HG03565 (cell line): ENCODE measurements around the gene PXN.
"Not testable (repeated sequence)": the region's sequence is repeated elsewhere in the genome, so short reads cannot be mapped to it uniquely, and the experiment has no call there.

Experiments used
- ATAC-seq: cut with Tn5 transposase; IDR thresholded peaks from one replicate; pipeline ENCODE4 v1.9.1; 2021; ENCODE audit warnings: mild to moderate bottlenecking, moderate library complexity; ENCODE audit not compliant: unreplicated experiment

The PXN gene

DNA sequence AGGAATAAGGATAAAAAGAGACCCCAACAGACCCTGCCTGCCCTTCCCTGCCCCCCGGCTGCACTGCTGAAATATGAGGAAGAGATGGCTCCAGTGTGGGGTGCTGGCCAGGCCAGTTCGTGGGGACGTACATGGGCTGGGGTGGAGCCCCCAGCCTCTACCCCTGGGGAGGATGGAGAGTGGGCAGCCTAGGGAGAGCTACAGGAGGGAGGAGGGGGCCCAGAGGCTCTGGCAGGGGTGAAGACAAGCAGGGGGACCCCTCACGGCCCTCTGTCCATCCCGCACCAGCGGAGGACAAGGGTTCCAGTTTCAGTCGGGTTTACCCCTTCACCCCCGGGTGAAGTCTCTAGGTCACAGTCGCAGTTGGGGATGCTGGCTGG lies 53.6 kb downstream of the PXN start:
- no peak for ATAC-seq

DNA sequence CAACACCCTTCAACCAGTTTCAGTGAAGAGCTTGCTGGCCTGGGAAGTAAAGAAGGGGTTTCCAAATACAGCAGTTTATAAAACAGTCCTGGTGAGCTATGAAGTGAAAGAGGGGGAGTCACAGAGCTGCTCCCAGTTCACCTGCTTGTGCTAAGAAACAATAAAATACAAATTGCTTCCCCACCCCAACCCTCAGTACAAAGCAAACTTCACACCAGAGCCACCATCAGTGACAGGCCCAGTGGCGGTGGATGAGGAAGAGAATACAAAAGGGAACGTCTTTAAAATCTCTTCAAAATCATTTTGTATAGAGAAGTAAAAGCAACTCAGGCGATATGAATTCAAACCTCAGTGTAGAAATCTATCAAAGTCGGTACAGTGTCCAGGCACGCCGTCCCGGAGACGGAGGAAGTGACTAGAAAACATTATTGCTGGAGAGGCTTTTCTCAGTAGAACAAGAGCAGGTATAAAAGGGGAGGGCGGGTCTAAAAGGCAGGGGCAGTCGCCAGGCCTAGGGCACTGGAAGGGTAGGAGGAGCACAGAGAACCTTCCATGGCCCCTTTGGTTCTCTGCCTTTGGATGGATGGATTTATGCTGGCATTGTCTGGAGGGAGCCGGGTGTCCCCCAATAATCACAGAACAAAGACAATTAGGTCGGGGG lies 54.2 kb downstream of the PXN start:
- no peak for ATAC-seq

DNA sequence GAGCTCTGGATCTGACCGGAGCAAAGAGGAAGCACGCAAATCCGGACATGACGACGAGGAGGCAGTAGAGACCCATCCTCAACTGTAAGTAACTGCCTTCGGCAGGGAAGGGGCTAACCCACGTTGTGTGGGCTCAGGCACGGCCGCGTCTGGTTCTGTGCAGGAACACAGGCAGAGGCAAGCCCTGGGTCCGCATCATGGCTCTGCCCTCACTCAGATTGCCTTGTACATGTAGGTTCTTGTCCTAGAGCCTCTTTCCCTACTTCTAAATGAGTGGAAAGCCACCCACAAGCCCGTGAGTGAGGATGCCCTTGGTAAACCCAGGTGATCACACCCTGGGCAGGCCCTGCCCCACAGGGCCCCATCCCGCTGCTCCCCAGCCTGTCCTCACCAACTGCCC lies 55.7 kb downstream of the PXN start:
- no peak for ATAC-seq

DNA sequence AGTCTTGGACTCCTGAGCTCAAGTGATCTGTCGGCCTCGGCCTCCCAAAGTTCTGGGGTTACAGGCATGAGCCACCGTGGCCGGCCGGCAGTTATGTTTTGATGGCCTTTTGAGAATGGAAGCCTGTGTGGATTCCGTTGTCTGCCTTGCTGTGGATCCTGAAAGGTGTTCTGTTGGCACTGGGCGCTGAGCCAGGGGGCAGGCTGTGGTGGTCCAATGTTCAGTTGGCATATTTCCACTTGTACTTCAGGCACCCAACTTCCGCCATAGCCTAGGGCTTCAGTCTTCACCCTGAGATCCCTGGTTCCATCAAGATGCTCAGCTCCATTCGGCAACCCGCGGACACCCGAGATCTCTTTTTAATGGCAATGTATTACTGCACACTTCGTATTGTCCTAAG lies 58.3 kb downstream of the PXN start:
- ATAC-seq = no peak

DNA sequence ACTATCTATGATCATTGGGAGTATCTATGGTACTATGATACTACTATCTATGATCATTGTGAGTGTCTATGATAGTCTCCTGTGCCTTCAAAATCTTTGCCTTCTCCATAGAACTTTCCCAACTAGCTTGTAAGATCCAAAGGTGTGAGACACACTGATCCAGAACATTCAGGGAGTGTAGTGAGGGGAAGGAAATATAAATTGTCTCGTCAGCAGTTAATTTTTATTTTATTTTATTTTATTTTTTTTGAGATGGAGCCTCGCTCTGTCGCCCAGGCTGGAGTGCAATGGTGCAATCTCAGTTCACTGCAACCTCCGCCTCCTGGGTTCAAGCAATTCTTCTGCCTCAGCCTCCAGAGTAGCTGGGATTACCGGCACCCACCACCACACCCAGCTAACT lies 58.7 kb downstream of the PXN start:
- ATAC-seq = not testable (repeated sequence)

DNA sequence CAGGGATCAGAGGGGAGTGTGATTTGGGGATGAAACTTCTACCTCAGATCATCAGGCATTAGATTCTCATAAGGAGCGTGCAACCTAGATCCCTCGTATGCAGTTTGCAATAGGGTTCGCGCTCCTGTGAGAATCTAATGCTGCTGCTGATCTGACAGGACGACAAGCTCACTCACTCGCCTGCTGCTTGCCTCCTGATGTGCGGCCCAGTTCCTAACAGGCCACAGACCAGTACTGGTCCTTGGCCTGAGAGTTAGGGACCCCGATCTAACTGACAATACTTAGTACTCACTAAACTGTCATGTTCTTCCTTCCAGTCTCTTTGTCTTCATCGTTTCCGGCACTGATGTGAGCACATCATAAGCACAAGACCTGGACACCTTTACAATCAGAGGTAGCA lies 59.3 kb downstream of the PXN start:
- no peak for ATAC-seq

DNA sequence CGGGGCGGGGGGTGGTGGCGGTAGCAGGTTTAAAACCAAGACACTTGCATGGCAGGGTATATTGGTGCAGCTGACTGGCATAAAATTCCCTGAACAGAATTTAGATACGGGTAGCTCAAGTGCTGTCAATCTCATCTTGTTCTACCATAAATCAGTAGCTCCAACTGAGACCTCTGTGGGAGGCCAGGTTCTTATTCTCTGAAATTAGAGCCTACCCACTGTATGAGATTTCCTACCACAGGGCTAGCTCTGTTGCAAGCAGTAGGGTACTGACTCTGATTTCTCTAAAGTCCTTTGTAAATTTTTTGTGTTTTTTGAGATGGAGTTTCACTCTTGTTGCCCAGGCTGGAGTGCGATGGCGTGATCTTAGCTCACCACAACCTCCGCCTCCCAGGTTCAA lies 61.4 kb downstream of the PXN start:
- ATAC-seq = no peak

DNA sequence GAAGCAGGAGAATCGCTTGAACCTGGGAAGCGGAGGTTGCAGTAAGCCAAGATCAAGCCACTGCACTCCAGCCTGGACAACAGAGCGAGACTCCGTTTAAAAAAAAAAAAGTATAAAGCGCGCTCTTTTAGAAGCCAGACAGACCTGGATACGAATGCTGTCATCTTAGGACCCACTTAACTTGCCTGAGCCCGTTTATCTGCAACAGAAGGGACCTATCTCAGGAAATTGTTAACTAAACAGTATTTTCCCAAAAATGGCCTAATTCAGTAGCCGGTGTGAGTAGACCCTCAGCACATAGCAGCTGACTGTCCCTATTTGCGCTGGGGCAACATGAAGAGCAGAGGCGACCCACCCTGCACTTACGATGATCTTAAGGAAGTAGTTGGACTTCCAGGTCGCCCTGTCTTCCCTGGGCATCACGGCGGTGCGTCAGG lies 65.1 kb downstream of the PXN start:
- no peak for ATAC-seq

DNA sequence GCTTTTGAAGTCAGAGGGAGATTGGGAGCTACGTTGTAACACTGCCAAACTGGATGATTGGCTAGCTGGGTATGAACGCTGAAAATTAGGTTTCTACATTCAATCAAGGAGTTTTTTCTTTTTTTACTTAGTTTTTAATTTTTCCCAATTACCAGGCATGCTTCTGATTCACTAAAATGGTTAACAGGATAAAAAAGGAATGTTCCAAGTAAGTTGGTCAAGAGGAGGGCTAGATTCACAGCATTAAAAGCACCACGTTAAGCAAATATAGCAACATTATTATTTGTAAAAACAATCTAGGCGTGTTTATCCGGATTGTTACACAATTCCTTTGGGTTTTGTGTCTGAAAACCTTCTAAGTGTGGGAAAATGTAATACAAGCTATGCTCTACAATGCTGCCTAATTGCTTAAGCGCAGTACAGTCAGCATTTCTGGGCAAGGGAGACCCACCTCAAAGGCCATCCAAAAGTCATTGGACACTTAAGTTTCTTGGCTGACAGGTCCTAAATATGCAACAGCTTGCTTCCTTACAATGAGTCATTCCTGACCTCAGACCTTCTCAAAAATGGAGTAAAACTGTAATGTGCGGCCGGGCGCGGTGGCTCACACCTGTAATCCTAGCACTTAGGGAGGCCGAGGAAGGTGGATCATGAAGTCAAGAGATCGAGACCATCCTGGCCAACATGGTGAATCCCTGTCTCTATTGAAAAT lies 65.8 kb downstream of the PXN start:
- ATAC-seq = no peak

DNA sequence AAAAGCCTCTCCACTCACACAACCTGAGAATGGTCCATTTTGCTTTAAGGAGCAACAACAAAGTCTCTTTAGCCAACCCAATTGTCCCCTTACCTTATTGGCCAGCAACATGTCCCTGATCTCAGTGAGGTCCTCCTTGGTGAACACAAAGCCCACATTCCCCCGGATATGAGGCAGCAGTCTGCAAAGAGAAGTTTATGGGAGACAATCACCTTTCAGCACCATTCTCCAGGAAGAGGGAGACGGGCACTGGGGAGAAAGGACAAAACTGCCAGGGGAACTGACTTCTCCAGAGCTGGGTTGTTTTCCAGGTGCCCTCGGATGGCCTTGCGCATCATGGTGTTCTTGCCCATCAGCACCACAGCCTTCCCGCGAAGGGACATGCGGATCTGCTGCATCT lies 66.5 kb downstream of the PXN start:
- ATAC-seq = no peak

DNA sequence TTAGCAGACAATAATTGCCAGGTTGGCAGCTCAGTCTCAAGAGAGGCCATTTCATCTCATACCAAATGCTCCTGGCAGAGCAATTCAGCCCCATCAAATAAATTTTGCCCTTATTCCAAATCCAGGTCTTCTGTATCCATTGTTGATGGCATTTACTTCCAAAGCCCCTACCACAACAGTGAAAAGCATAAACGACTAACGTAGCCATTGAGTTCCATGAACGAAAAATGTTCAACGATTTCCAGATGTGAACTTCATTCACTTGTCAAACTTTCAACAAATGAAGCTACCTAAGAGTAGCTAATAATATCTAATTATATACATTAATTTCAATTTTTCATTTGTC lies 68.0 kb downstream of the PXN start:
- ATAC-seq = no peak

DNA sequence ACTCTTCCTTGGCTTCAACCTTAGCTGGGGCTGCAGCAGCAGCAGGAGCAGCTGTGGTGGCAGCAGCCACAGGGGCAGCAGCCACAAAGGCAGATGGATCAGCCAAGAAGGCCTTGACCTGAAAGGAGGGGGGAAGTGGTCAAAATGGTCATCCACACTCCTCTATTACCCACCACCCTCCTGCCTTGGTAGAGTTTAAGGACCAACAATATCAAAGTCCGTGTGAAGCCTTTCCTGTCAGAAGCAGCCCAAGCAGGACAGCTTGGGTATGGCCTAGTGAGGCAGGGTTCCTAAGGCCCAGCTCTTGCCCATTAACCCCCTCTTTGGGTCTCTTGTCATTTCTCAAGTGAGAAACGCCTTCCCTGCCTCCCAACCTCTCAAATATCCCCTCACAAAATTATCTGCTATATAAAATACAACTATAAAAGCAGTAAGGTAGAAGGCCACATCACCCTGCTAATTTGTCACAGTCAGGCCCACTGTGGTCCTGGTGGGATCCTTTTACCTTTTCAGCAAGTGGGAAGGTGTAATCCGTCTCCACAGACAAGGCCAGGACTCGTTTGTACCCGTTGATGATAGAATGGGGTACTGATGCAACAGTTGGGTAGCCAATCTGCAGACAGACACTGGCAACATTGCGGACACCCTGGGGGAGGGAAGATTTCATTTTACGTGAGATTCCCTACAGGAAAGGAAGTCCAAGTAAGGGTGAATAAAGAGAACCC lies 68.6 kb downstream of the PXN start:
- not testable (repeated sequence) for ATAC-seq

DNA sequence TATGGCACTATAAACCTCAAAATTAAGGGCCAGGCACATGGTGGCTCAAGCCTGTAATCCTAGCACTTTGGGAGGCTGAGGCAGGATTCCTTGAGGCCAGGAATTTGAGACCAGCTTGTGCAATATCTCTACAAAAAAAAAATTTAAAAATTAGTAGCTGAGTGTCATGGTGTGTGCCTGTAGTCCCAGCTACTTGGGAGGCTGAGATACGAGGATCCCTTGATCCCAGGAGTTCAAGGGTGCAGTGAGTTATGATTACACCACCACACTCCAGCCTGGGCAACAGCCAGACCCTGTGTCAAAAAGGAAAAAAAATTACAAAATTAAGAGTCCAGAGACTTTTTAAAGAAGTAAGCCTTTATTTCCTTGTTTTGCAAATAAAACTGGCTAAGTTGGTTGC lies 69.2 kb downstream of the PXN start:
- no peak for ATAC-seq

DNA sequence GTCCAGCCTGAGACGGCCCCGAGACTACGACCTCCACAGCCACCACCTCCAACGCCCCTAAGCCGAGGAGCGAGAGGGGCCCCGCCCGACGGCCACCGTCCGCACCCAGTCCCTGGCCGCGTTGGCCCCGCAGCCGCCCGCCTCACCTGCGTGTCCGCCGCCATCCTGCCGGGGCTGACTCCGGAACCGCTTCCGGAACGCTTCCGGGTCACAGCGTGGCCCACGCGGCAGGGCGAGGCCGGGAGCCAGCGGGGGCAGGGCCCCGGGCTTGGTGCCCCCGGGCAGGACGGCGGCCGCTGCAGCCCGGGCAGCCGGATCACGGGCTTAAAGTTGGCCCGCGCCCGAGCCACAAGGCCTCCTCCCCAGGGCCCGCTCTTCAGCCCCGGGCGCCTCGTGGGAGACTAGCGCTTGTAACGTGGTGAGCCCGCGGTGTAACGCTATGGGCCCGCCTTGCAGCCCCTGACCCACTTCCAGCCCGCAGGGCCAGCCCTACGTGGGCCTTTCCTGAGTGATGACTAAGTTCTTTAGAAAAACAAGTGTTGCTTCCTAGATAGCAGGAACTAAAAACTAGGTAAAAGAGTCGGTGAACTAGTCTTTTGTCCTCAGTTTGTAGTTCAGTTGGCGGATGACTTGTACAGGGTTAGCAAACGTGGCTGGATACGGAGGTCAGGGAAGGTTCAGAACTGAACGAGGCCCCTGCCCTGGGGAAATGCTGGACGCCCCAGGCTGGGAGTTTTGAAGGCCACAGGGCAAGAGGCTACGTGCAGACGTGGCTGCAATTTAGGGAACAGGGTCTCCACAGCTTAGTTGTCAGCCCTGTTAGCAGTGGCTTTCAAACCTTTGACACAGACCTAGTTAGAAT lies 70.8 kb downstream of the PXN start, which contains the start of gene GCN1:
Gene GCN1 (minus strand): TSS at position 182 of the 862 bp plus-strand sequence. CDS start 18 bp downstream, at position 164.
- ATAC-seq = no peak

DNA sequence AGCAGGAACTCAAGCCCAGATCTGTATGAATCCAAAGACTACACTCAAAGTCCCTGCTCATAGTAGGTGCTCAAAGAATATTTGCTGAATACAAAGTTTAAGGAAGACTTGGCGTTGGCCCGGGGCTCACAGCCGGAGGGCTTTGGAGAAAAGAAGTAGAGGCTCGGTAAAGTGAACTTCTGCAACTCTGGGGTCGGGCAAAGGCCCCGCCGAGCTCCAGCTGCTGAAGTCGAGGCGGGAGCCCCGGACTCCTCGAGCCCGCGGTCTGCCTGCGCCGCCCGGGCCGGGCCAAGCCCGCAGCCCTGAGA lies 71.3 kb downstream of the PXN start:
- no peak for ATAC-seq

DNA sequence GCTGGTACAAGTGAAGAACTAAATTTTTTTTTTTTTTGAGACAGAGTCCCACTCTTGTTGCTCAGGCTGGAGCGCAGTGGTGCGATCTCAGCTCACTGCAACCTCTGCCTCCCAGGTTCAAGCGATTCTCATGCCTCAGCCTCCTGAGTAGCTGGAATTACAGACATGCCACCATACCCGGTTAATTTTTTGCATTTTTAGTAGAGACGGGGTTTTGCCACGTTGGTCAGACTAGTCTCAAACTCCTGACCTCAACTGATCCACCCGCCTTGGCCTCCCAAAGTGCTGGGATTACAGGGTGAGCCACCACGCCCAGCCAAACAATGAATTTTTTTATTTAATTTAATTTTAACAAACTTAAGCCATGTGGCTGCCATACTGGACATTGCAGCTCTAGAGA lies 72.2 kb downstream of the PXN start:
- not testable (repeated sequence) for ATAC-seq

DNA sequence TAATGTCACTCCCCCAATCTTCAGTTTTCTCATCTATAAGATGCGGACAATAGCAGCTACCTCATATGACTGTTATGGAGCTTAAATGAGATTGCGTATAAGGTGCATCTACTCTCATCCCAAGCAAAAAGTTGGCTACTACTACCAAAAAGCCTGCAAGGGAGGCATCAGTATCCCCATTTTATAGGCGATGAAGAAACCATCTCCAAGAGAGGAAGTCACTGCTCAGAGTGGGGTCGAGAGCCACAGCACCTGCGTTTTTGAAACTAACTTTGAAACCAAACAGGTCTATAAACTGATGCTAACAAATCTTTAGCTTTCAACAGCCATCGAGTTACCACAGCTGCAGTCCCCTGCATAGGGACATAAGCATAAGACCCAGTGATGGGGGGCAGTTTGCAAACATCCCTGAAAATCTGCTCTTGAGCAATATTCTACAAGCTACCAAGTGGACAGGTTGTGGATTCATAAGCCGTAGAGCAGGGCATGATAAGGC lies 74.5 kb downstream of the PXN start:
- no peak for ATAC-seq

DNA sequence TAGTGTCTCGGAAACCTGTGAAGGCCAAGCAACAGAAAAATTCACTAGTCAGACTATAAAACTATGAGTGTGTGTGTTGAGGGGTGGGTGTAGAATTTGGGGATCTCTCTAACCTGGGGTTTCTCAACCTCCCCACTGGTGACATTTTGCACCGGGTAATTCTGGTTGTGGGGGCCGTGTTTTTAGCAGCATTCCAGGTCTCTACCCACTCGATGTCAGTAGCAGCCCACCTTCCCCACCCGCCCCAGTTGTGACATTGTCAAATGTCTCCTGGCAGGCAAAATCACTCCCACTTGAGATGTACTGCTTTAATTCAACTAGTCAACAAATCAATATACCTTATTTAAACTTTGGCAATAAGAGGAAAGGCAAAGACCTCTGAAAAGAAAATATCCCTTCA lies 75.1 kb downstream of the PXN start:
- ATAC-seq = no peak

DNA sequence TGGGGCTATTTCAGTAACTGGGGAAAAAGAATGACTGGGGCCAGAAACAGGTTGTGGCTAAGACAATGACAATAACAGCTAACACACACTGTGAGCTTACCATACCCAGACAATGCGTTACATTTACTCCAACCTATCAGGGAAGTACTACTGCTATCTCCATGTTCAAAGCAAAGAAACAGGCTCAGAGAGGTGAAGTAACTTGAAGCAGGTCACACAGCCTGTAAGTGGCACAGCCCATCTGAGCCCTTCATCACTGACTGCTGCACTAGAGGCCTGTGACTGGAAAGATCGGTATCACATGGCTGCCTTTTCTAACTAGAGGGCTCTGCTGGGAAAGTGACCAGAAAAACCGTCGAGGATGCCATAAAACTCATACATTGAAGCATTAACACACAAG lies 78.9 kb downstream of the PXN start:
- ATAC-seq = no peak

DNA sequence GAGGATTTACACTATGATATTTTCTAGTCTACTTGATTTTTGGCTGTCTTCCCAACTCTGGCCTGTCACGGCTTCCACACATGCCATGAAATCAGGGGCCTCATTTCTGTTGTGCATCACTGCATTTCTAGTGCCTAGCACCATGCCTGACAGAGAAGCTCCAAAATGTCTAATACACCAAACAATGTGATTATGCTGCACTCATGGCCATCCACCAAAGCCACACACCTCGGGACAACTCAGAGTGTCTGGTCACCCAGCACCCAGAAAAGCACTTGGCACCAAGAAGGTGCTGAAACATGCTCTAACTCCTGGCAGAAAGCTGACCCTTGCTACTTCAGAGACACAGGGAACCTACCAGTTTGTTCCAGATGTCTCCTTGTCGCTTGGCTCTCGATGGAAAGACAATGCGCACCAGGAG lies 82.3 kb downstream of the PXN start:
- ATAC-seq = no peak

DNA sequence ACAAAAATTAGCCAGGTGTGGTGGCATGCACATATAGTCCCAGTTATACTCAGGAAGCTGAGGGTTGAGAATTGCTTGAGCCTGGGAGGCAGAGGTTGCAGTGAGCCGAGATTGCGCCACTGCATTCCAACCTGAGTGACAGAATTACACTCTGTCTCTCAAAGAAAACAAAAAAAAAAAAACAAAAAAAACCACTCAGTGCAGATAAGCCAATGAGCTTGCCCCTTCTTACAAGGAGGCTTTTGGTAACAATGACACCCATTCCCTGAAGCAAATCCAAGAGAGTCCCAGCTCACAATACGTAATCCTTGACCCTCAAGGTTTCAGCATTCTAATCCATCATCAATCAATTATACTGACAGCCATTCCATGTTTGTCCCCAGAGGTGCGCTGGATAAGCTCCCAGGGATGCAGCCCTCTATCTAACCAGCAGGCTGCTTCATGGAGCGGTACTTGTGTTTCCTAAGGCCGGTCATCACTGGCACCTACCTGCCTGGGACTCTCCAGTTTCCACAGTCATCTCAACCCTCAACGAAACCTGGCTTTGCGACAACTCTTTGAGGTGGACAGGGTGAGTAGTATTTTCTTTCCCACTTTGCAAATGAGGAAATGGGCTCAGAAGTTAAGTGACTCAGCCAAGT lies 83.4 kb downstream of the PXN start:
- no peak for ATAC-seq
